NCI-H1930 (cell line): ENCODE measurements around the gene PDLIM1.
"Not testable (repeated sequence)": the region's sequence is repeated elsewhere in the genome, so short reads cannot be mapped to it uniquely, and the experiment has no call there.

ENCODE experiments used
- DNase-seq, 2 experiments: peaks; one replicate each; lab custom pipeline; 2025; lab: John Stamatoyannopoulos, UW

The PDLIM1 gene

DNA sequence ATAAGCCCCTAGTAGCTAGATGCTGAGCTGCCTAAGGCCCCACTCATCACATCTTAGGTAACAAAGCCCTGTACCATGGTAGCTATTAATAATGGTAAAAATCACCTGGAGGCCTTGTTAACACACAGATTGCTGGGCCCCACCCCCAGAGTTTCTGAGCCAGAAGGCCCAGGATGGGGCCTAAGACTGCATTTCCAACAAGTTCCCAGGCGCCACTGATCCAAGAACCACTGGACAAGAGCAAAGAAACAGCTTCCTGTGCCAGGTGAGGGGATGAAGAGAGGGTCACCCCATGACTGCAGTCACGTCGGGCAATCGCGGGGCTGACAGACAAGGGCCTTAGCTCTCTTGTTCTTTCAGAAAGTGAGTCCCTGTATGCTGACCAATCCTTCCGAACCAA, 50.0 kb downstream of the PDLIM1 start:
- DNase-seq: no peak

DNA sequence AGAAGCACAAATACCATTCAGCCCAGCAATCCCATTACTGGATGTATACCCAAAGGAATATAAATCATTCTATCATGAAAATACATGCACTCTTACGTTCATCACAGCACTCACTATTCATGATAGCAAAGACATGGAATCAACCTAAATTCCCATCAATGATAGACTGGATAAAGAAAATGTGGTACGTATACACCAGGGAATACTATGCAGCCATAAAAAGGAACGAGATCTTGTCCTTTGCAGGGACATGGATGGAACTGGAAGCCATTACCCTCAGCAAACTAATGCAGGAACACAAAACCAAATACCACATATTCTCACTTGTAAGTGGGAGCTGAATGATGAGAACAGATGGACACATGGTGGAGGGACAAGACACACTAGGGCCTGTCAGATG, 50.7 kb downstream of the PDLIM1 start:
- not testable (repeated sequence) for DNase-seq

- DNase-seq: no peak
These were observed 53.2 kb downstream of the PDLIM1 start for GRCh38 chr10:95237376-95238170.

- DNase-seq: no peak
These were observed 54.5 kb downstream of the PDLIM1 start for GRCh38 chr10:95236068-95236903.

- no peak for DNase-seq
These were observed 55.1 kb downstream of the PDLIM1 start for GRCh38 chr10:95235676-95236067.

DNA sequence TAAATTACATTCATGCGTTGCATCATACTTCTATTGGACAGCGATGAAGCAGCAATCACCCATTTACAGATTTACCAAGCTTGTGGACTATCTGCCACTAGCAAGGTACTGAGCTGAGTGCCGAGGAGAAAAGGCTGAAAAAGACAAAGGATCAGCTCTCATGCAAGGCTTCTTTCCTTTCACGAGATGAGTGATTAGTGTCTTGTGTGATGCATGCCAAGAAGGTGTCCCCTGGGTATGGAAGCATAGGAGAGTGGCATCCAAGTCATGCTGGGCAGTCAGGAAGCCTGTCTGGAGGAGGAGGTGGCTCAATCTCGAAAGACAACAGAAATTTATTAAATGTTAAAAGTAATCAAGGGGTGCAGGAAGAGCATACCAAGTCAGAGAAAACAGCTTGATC, 55.9 kb downstream of the PDLIM1 start:
- no peak for DNase-seq

- DNase-seq: no peak
These were observed 57.3 kb downstream of the PDLIM1 start for GRCh38 chr10:95233377-95234034.

DNA sequence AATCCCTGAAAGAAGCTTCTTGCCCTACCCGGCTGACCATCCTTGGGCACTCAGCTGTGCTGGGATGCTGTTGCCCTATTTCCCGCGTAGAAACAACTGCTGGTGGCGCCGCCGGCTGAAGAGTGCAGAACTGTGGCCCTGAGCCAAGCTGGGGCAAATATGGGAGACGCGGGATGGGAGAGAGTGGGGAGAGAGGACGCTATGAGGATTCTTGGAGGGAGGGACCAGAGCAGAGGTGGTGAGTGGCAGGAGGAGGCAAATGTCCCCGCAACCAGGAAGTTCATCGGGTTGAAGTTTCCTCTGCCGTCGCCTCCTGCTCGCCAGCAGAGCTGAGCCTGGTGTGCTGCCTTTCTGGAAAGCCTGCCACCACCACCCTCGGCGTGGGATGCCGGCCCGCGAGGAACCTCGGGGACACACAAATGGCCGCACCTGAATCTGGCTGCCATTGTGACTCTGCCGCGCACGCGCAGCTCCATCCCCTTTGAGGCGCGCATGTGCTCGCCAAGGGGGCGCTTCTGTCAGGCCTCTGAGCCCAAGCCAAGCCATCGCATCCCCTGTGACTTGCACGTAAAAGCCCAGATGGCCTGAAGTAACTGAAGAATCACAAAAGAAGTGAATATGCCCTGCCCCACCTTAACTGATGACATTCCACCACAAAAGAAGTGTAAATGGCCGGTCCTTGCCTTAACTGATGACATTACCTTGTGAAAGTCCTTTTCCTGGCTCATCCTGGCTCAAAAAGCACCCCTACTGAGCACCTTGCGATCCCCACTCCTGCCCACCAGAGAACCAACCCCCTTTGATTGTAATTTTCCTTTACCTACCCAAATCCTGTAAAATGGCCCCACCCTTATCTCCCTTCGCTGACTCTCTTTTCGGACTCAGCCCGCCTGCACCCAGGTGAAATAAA, 59.9 kb downstream of the PDLIM1 start:
- not testable (repeated sequence) for DNase-seq

GRCh38 chr10:95229724-95230627, 60.8 kb downstream of the PDLIM1 start:
- DNase-seq: no peak

- DNase-seq: not testable (repeated sequence)
These were observed 61.7 kb downstream of the PDLIM1 start for GRCh38 chr10:95228934-95229723.

DNA sequence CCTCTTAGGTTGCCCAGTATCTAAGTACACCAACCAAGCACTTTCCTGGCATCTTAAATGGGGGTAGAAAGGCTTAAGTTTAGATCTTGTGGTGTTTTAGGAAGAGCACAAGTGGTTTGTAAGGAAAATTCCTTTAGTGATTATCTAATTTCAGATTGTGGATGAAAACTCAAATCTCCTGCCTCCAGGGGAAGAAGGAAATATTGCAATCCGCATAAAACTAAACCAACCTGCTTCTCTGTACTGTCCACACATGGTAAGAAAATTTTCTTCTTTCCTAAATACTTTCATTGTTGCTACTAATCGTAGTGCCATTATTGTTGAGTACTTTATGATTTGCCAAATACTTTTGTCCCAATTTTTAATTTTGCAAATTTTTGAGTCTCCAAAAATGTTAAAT, 65.7 kb downstream of the PDLIM1 start:
- no peak for DNase-seq

DNA sequence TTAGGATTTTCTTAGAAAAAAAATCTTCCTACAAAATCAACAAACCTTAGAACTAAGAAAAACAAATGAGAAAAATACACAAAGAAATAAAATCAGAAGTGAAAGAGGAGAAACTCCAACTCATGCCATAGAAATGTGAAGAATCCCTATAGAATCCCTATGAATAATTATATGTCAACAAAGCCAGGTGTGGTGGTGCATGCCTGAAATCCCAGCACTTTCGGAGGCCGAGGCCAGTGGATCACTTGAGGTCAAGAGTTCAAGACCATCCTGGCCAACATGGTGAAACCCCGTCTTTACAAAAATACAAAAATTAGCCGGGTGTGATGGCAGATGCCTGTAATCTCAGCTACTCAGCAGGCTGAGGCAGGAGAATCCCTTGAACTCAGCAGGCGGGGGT, 69.7 kb downstream of the PDLIM1 start:
- no peak for DNase-seq

DNA sequence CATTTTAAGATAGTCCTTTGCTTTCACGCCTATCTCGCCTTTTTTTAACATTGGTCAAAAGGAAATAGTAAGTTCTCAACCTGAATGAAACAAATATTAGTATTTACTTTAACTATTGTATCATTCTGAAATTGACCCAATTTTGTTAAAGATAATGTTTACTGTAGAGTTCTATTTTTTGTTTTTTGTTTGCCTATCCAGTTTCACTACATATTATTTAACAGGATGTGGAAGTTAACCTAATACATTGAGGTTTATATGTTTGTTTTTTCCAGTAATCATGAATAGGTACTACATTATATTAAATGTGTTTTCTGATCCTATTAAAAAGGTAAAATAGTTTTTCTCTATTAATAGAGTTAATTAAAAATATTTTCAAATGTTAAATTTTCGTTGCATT, 70.3 kb downstream of the PDLIM1 start:
- DNase-seq: no peak

GRCh38 chr10:95217476-95217875, 73.3 kb downstream of the PDLIM1 start:
- no peak for DNase-seq

DNA sequence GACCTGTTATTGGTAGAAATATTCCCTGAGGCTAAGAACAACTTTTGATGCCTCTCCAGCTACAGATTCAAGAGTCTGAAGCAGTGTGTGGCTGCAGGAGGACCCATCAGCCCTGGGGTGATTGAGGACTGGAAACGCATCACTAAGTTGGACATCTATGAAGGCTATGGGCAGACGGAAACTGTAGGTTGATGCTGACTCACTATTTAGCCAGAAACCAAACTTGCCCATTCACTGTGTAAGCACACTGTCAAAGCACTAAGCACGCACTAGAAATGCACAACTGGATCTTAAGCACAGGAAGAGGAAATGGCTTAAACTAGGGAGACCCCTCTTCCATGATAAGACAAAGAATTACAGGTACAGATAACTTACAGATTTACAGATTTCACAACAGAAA, 76.0 kb downstream of the PDLIM1 start:
- DNase-seq: no peak

GRCh38 chr10:95214369-95214768, 76.4 kb downstream of the PDLIM1 start:
- no peak for DNase-seq

GRCh38 chr10:95211606-95212279, 79.1 kb downstream of the PDLIM1 start:
- DNase-seq: no peak

GRCh38 chr10:95209509-95210127, 81.2 kb downstream of the PDLIM1 start:
- DNase-seq: no peak
